Measurements from ENCODE around the gene ACY1. TPM values are rescaled to one million over a fixed set of nuclear protein-coding genes. Genes with fewer than 3 reads are reported as not detected.

The ACY1 gene
- total RNA-seq, 2 experiments from 2014 or later: 3.3 to 4.0 TPM

GRCh38 chr3:51954105-51954504 is 29.2 kb upstream of the ACY1 start:
- H3K4me1 ChIP-seq (ENCODE audit: insufficient read depth, low read length, poor library complexity, severe bottlenecking): peaks cover 3% of the 10 kb centered on the region
- no peaks in the 10 kb centered on the region for H4K20me1 ChIP-seq (ENCODE audit: insufficient read depth, low read length)
- H3K4me3 ChIP-seq (ENCODE audit: low read depth, low read length, poor library complexity, severe bottlenecking): no peak overlapping the region
- H2AFZ ChIP-seq (ENCODE audit: low read length): no peak overlapping the region
- BruUV-seq (replicated peaks): no TSS peak
- intact Hi-C loops (cut with micrococcal nuclease; ENCODE audit: unreplicated experiment): no loop called here
- no peak overlapping the region for H3K27ac ChIP-seq (ENCODE audit: low read depth, low read length, poor library complexity, severe bottlenecking)
- H3K4me2 ChIP-seq (ENCODE audit: low read length): no peak overlapping the region
- no peaks in the 10 kb centered on the region for H3K36me3 ChIP-seq (ENCODE audit: insufficient read depth, low read length)
- H3K9me3 ChIP-seq (ENCODE audit: low read length): no peaks in the 10 kb centered on the region
- CTCF ChIA-PET (ENCODE audit: unreplicated experiment): no interaction called here
- no peaks in the 10 kb centered on the region for H3K9me2 ChIP-seq (ENCODE audit: insufficient read depth, low read length)
- H3K79me2 ChIP-seq (ENCODE audit: insufficient read depth, low read depth, low read length): no peaks in the 10 kb centered on the region
- POLR2A ChIA-PET: no interaction called here
- no peak for DNase-seq (ENCODE audit: low spot score)
- TF ChIP-seq, protein P1, sequence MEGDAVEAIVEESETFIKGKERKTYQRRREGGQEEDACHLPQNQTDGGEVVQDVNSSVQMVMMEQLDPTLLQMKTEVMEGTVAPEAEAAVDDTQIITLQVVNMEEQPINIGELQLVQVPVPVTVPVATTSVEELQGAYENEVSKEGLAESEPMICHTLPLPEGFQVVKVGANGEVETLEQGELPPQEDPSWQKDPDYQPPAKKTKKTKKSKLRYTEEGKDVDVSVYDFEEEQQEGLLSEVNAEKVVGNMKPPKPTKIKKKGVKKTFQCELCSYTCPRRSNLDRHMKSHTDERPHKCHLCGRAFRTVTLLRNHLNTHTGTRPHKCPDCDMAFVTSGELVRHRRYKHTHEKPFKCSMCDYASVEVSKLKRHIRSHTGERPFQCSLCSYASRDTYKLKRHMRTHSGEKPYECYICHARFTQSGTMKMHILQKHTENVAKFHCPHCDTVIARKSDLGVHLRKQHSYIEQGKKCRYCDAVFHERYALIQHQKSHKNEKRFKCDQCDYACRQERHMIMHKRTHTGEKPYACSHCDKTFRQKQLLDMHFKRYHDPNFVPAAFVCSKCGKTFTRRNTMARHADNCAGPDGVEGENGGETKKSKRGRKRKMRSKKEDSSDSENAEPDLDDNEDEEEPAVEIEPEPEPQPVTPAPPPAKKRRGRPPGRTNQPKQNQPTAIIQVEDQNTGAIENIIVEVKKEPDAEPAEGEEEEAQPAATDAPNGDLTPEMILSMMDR (conservative IDR thresholded peaks at IDR 0.05; ENCODE audit: low read length): no peak
- no peak for TF ChIP-seq EZH2phosphoT487 (IDR thresholded peaks at IDR 0.05; ENCODE audit: borderline replicate concordance, low read depth, low read length)

DNA sequence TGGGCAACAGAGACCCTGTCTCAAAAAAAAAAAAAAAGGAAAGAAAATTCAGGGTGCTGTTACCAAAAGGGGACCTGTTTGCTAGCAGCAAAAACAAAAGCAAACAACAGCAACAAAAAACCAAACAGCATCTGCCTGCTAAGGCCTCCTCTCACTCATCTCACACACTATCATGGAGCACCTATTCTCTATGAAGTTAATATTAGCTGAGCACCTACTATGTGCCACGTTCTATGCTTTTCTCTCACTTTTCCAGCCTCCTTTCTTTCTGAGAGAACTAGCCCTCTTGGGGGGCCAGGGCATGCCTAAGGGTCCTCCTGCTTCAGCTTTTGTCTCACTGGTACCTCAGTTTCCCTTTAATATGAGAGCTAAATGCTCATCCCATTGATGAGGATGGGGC is 28.6 kb upstream of the ACY1 start:
- Histone ChIP-seq H4K20me1 (ENCODE audit: insufficient read depth, low read length) (no peaks in the 10 kb centered on the region), H3K4me1 (ENCODE audit: insufficient read depth, low read length, poor library complexity, severe bottlenecking) (peaks cover 3% of the 10 kb centered on the region), H3K4me3 (ENCODE audit: low read depth, low read length, poor library complexity, severe bottlenecking) (no peak overlapping the region), H3K4me2 (ENCODE audit: low read length) (no peak overlapping the region), H2AFZ (ENCODE audit: low read length) (no peak overlapping the region), H3K79me2 (ENCODE audit: insufficient read depth, low read depth, low read length) (no peaks in the 10 kb centered on the region), H3K9me3 (ENCODE audit: low read length) (no peaks in the 10 kb centered on the region), H3K27ac (ENCODE audit: low read depth, low read length, poor library complexity, severe bottlenecking) (no peak overlapping the region), H3K9me2 (ENCODE audit: insufficient read depth, low read length) (no peaks in the 10 kb centered on the region), H3K36me3 (ENCODE audit: insufficient read depth, low read length) (no peaks in the 10 kb centered on the region)
- no peak for DNase-seq (ENCODE audit: low spot score)
- intact Hi-C loops (cut with micrococcal nuclease; ENCODE audit: unreplicated experiment): no loop called here
- CTCF ChIA-PET (ENCODE audit: unreplicated experiment): no interaction called here
- POLR2A ChIA-PET: no interaction called here
- TF ChIP-seq, protein P1 (conservative IDR thresholded peaks at IDR 0.05; ENCODE audit: low read length): no peak
- no peak for TF ChIP-seq EZH2phosphoT487 (IDR thresholded peaks at IDR 0.05; ENCODE audit: borderline replicate concordance, low read depth, low read length)
- BruUV-seq (replicated peaks): no TSS peak

DNA sequence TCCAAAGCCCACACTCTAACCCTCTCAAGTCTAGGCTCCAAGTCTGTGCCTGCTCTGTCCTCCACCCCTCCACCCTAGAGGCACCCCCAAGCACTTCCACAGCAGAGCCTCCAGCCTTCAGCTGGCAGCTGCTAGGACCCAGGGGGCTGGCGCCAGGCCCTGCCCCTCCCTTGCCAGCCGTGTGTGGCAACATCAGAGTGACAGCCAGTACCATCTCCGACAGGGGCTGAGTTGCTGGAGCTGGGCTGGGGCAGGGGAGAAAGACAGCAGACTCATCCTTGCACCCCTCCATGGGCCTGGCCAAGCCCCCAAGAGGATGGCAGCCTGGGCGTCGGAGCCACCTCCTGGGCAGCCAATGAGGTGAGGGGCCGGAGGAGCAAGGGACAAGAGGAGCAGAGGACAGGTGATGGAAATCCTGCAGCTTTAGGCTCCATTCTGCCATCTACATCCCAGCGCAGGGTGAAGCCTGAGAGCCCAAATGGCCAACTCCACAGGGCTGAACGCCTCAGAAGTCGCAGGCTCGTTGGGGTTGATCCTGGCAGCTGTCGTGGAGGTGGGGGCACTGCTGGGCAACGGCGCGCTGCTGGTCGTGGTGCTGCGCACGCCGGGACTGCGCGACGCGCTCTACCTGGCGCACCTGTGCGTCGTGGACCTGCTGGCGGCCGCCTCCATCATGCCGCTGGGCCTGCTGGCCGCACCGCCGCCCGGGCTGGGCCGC is 28.0 kb upstream of the ACY1 start, which contains the start of gene GPR62:
TSS of gene GPR62 (plus strand) at position 207 of the 718 bp plus-strand sequence. CDS start at position 479, 272 bp downstream.
- Histone ChIP-seq H2AFZ (ENCODE audit: low read length) (no peak within 1 kb of the TSS), H3K36me3 (ENCODE audit: insufficient read depth, low read length) (no peaks in the 10 kb centered on the region), H3K9me3 (ENCODE audit: low read length) (no peaks in the 10 kb centered on the region), H3K9me2 (ENCODE audit: insufficient read depth, low read length) (no peaks in the 10 kb centered on the region), H3K4me2 (ENCODE audit: low read length) (no peak within 1 kb of the TSS), H3K79me2 (ENCODE audit: insufficient read depth, low read depth, low read length) (no peaks in the 10 kb centered on the region), H3K4me1 (ENCODE audit: insufficient read depth, low read length, poor library complexity, severe bottlenecking) (peaks cover 3% of the 10 kb centered on the region), H3K27ac (ENCODE audit: low read depth, low read length, poor library complexity, severe bottlenecking) (no peak within 1 kb of the TSS), H3K4me3 (ENCODE audit: low read depth, low read length, poor library complexity, severe bottlenecking) (no peak within 1 kb of the TSS), H4K20me1 (ENCODE audit: insufficient read depth, low read length) (no peaks in the 10 kb centered on the region)
- intact Hi-C loops (cut with micrococcal nuclease; ENCODE audit: unreplicated experiment): no loop called here
- BruUV-seq (replicated peaks): no TSS peak
- ChIA-PET CTCF (ENCODE audit: unreplicated experiment) (no interaction called here), POLR2A (no interaction called here)
- TF ChIP-seq, protein P1 (conservative IDR thresholded peaks at IDR 0.05; ENCODE audit: low read length): no peak
- no peak for TF ChIP-seq EZH2phosphoT487 (IDR thresholded peaks at IDR 0.05; ENCODE audit: borderline replicate concordance, low read depth, low read length)
- no peak for DNase-seq (ENCODE audit: low spot score)

All from OCI-LY7 (cell line).